H1 (cell line): Measurements from ENCODE around the gene SPECC1. TPM values are rescaled to one million over a fixed set of nuclear protein-coding genes. Genes with fewer than 3 reads are reported as not detected.

ENCODE experiments used
- CHD7 ChIP-seq: fragments of 300-600 bp; sonication (generic); IDR thresholded peaks from 2 replicates; pipeline ENCODE4 v1.7.1; 2012; ENCODE audit warnings: low read length, moderate library complexity, mild to moderate bottlenecking, inconsistent platforms; ENCODE audit not compliant: insufficient replicate concordance
- FOSL1 ChIP-seq: IDR thresholded peaks from 2 replicates; pipeline ENCODE4 v1.6.1; 2011; ENCODE audit warnings: mild to moderate bottlenecking, low read depth, low read length, moderate library complexity; ENCODE audit not compliant: insufficient read depth
- SIX5 ChIP-seq: IDR thresholded peaks from 2 replicates; pipeline ENCODE4 v1.6.1; 2011; ENCODE audit warnings: mild to moderate bottlenecking, low read depth, low read length
- SUZ12 ChIP-seq: fragments of 200-600 bp; sonication (generic); IDR thresholded peaks from 2 replicates; pipeline ENCODE4 v1.6.1; 2012; ENCODE audit warnings: mild to moderate bottlenecking, inconsistent platforms, low read length, moderate library complexity, mixed read lengths
- TAF7 ChIP-seq: optimal IDR thresholded peaks from 2 replicates; pipeline ENCODE3; 2011; ENCODE audit warnings: low read depth, mild to moderate bottlenecking, inconsistent platforms, low read length, moderate library complexity, borderline replicate concordance
- polyA plus RNA-seq, 7 experiments: library from polyadenylated mRNA; depleted of rRNA in 3 of 7; stranded (reverse) in 5 of 7; unstranded in 2 of 7; fragments of >200 nt in 5 of 7; fragments of 200-250 nt in 2 of 7; gene quantifications; 1 replicate in 5 of 7; 2 replicates in 1 of 7; 4 replicates in 1 of 7; pipeline versions ENCODE4 v1.2.1 to v1.2.3, GENCODE V29; 2011 to 2013; ENCODE audit warnings: missing spikeins in 2 of 7, mixed read lengths in 2 of 7
- total RNA-seq: library from RNA; stranded (reverse); fragmentation: NEBNext Ultra II Directional; extraction: Animal tissue kit (Norgen Biotek cat#: 25700); gene quantifications from 2 replicates; pipeline ENCODE4 v1.2.1, GENCODE V29; 2021

SPECC1 gene
- total and polyA plus RNA-seq, 2 of the 8 experiments (the other 6 are each of a cell fraction or from before 2014, with no cell fraction given) = 35.8 to 87.9 TPM

GRCh38 chr17:20035501-20035900 lies 26.3 kb downstream of the SPECC1 start (continued):
- TF ChIP-seq CHD7 (no peak), SIX5 (no peak), SUZ12 (no peak), TAF7 (no peak), FOSL1 (no peak)
